Measurements from ENCODE around the gene CAMKV. TPM values are rescaled to one million over a fixed set of nuclear protein-coding genes. Genes with fewer than 3 reads are reported as not detected.

Gene CAMKV
- total and polyA plus RNA-seq, 2 of the 4 experiments (the other 2 are of a cell fraction): not detected

DNA sequence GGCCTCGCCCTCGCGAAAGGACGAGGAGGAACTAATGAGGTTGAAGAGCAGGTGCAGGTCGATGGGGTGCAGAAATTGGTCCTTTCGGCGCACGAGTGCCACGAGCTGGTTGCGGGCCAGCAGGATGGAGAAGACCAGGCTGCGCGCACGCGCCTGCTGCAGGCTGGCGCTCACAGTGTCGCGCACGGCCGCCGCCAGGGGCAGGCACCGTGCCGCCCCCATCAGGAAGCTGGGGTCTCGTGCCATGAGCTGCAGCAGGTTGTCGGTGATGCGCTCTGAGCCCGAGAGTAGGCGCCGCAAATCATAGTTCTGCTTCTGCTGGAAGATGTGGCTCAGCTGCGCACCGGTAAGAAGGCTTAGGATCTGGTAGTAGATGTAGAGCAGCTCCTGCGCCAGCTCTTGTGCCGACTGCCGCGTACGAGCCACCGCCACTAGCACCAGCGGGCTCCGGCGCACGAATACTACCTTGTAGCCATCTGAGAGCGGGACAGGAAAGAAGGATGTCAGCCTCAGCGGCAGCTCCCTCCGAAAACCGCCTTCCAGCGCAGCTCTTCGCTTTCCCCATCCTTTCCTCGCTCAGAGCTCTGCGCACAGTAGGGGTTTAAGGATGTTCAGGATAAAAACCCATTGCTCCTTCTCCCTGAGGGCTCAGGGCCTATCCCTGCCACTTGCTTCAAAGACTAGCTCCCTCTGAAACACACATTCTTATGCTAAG lies 40.9 kb upstream of the CAMKV start:
- WGBS, 2 experiments (ENCODE audit: extremely low coverage in 2 of 2, insufficient read length in 1 of 2): 72% methylated on average over 24 of the region's 48 CpGs; no CpG with 5 or more reads in 1 of the 2 experiments
- Histone ChIP-seq H2AFZ (replicated peaks; ENCODE audit: low read length, poor library complexity) (no peak overlapping the region), H4K5ac (ENCODE audit: low read depth, low read length) (no peak overlapping the region), H2BK15ac (ENCODE audit: low read depth, low read length) (no peak overlapping the region), H3K79me1 (ENCODE audit: low read depth in 1 of 2, low read length in 2 of 2) (no peaks in the 10 kb centered on the region), H4K8ac (ENCODE audit: low read depth in 2 of 2, low read length in 2 of 2) (no peak overlapping the region), H3K4me2 (ENCODE audit: low read depth, low read length) (no peak overlapping the region), H3K9me1 (ENCODE audit: insufficient read depth, low read length) (no peaks in the 10 kb centered on the region), H4K20me1 (ENCODE audit: insufficient read depth, low read length) (no peaks in the 10 kb centered on the region), H3K4me1 (ENCODE audit: control insufficient read depth, insufficient read depth, low read length) (peaks cover 3% of the 10 kb centered on the region), H3K4ac (ENCODE audit: low read depth, low read length) (no peak overlapping the region), H3K14ac (replicated peaks; ENCODE audit: low read depth, low read length) (no peak overlapping the region), H3K56ac (ENCODE audit: extremely low read depth, insufficient read depth, low read length) (no peak overlapping the region), H2BK5ac (ENCODE audit: low read depth, low read length, poor library complexity, severe bottlenecking) (no peak overlapping the region), H3K27me3 (ENCODE audit: control insufficient read depth, insufficient read depth, low read length) (no peaks in the 10 kb centered on the region), H2AK5ac (ENCODE audit: low read depth, low read length) (no peak overlapping the region), H2BK120ac (ENCODE audit: low read depth, low read length) (no peak overlapping the region), H3K23ac (ENCODE audit: low read depth, low read length) (no peak overlapping the region), H4K91ac (ENCODE audit: insufficient read depth, low read depth, low read length) (no peak overlapping the region), H3K18ac (ENCODE audit: low read depth, low read length) (no peak overlapping the region), H3K4me3 (ENCODE audit: insufficient read depth, low read depth, low read length) (no peak overlapping the region), H2AK9ac (replicated peaks; ENCODE audit: low read depth, low read length, poor library complexity) (no peak overlapping the region), H3K9ac (ENCODE audit: low read depth, low read length) (no peak overlapping the region), H3K36me3 (ENCODE audit: control insufficient read depth, insufficient read depth, low read length) (peaks cover 21% of the 10 kb centered on the region), H3K9me3 (ENCODE audit: control insufficient read depth, insufficient read depth, low read length) (no peaks in the 10 kb centered on the region), H3K27ac (ENCODE audit: insufficient read depth, low read length) (no peak overlapping the region), H2BK20ac (ENCODE audit: low read depth, low read length) (no peak overlapping the region)
- intact Hi-C loops (cut with micrococcal nuclease): no loop called here
- BruUV-seq (replicated peaks): no TSS peak
- ATAC-seq (ENCODE audit: low read depth): no peak
- DNase-seq: no peak
- in situ Hi-C loops (cut with MboI; ENCODE audit: low sequenced_read_pairs): no loop called here
- POLR2A ChIA-PET (ENCODE audit: unreplicated experiment): no interaction called here
- TF ChIP-seq SMC3 (IDR thresholded peaks at IDR 0.05; ENCODE audit: low read depth, low read length) (no peak), MAFK (IDR thresholded peaks at IDR 0.05; ENCODE audit: low read depth, low read length) (no peak), BHLHE40 (IDR thresholded peaks at IDR 0.05; ENCODE audit: low read depth, low read length) (no peak), RFX5 (IDR thresholded peaks at IDR 0.05; ENCODE audit: low read depth, low read length) (no peak)
- TF ChIP-seq, protein P1, sequence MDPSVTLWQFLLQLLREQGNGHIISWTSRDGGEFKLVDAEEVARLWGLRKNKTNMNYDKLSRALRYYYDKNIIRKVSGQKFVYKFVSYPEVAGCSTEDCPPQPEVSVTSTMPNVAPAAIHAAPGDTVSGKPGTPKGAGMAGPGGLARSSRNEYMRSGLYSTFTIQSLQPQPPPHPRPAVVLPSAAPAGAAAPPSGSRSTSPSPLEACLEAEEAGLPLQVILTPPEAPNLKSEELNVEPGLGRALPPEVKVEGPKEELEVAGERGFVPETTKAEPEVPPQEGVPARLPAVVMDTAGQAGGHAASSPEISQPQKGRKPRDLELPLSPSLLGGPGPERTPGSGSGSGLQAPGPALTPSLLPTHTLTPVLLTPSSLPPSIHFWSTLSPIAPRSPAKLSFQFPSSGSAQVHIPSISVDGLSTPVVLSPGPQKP (IDR thresholded peaks at IDR 0.05; ENCODE audit: borderline replicate concordance, low read depth, low read length): no peak
- dilution Hi-C loops (cut with HindIII; ENCODE audit: low sequenced_read_pairs, unreplicated experiment): no loop called here
- CTCF ChIA-PET: no interaction called here
